Suprapubic skin (tissue), 4 donors: Measurements from ENCODE around the gene GRK4. TPM values are rescaled to one million over a fixed set of nuclear protein-coding genes. Genes with fewer than 3 reads are reported as not detected.

ENCODE experiments used
- DNase-seq, 2 donors: peaks; one replicate each; pipeline ENCODE4 v3.0.0-alpha.2; 2019; ENCODE audit warnings: low spot score in 2 of 2
- H3K27ac ChIP-seq: fragments of 200-600 bp; sonication (generic); one replicate; pipeline ENCODE4 v1.5.1; 2019
- H3K27me3 ChIP-seq: fragments of 200-600 bp; sonication (generic); one replicate; pipeline ENCODE4 v1.5.1; 2019
- H3K36me3 ChIP-seq: fragments of 200-600 bp; sonication (generic); one replicate; pipeline ENCODE4 v1.5.1; 2019
- H3K4me1 ChIP-seq: fragments of 200-600 bp; sonication (generic); one replicate; pipeline ENCODE4 v1.5.1; 2019
- H3K4me3 ChIP-seq: fragments of 200-600 bp; sonication (generic); one replicate; pipeline ENCODE4 v1.5.1; 2019; ENCODE audit warnings: mild to moderate bottlenecking
- H3K9me3 ChIP-seq: fragments of 200-600 bp; sonication (generic); one replicate; pipeline ENCODE4 v1.5.1; 2019
- CTCF ChIP-seq, 2 donors: fragments of 200-600 bp in 1 of 2; fragments of 450-650 bp in 1 of 2; sonication (generic) in 1 of 2; IDR thresholded peaks; one replicate each; pipeline ENCODE4 v1.5.1; 2016 to 2019; ENCODE audit warnings: antibody characterized with exemption in 2 of 2, mild to moderate bottlenecking in 1 of 2, moderate library complexity in 1 of 2
- EP300 ChIP-seq: sonication (generic); formaldehyde crosslinking; IDR thresholded peaks from one replicate; pipeline ENCODE4 v1.6.1; 2017; ENCODE audit warnings: antibody characterized with exemption
- POLR2A ChIP-seq, 2 donors: fragments of 450-650 bp; IDR thresholded peaks; one replicate each; pipeline ENCODE4 v1.6.1; 2017; ENCODE audit warnings: antibody characterized with exemption in 2 of 2, mild to moderate bottlenecking in 2 of 2, moderate library complexity in 2 of 2
- POLR2AphosphoS5 ChIP-seq, 3 donors: sonication (generic); formaldehyde crosslinking; IDR thresholded peaks; one replicate each; pipeline ENCODE4 v1.6.1; 2017; ENCODE audit warnings: antibody characterized with exemption in 3 of 3
- WGBS: methylation state at CpG from one replicate; pipeline ENCODE4 v1.1.5; 2018; 5-methylcytosine and 5-hydroxymethylcytosine counted together
- total RNA-seq, 4 donors: library from RNA; depleted of rRNA; stranded (reverse); fragments of >200 nt; gene quantifications; one replicate each; pipeline ENCODE4 v1.1.0, GENCODE V29; 2016

The GRK4 gene
- total RNA-seq, 4 donors from 2014 or later, result 3.3 to 8.0 (median 4.6) TPM

- H3K9me3 ChIP-seq, result no peaks in the 10 kb centered on the region
- TF ChIP-seq EP300 (no peak), CTCF (IDR thresholded peaks at IDR 0.05) (no peak), POLR2A (IDR thresholded peaks at IDR 0.05) (no peak), POLR2AphosphoS5 (IDR thresholded peaks at IDR 0.05) (no peak)
- no peaks in the 10 kb centered on the region for H3K27me3 ChIP-seq
- peaks cover 19% of the 10 kb centered on the region for H3K4me1 ChIP-seq
- no peak overlapping the region for H3K27ac ChIP-seq
- H3K36me3 ChIP-seq, result no peaks in the 10 kb centered on the region
- peak in 1 of 2 donors; percentile 11 for DNase-seq
- no peak overlapping the region for H3K4me3 ChIP-seq
- WGBS, result 82% methylated on average over 8 of the region's 8 CpGs
Measured at GRCh38 chr4:3013839-3014350, 50.5 kb downstream of the GRK4 start.

- Histone ChIP-seq H3K36me3 (no peaks in the 10 kb centered on the region), H3K27ac (no peak overlapping the region), H3K27me3 (no peaks in the 10 kb centered on the region), H3K9me3 (no peaks in the 10 kb centered on the region), H3K4me3 (no peak overlapping the region), H3K4me1 (no peaks in the 10 kb centered on the region)
- peak; percentile 33 to 35 for DNase-seq
- 86% methylated on average over 4 of the region's 4 CpGs for WGBS
- TF ChIP-seq EP300 (no peak), POLR2AphosphoS5 (IDR thresholded peaks at IDR 0.05) (no peak), POLR2A (IDR thresholded peaks at IDR 0.05) (no peak), CTCF (IDR thresholded peaks at IDR 0.05) (no peak)
Measured at GRCh38 chr4:3016961-3017360, 53.6 kb downstream of the GRK4 start.

- TF ChIP-seq CTCF (IDR thresholded peaks at IDR 0.05) (no peak), POLR2A (IDR thresholded peaks at IDR 0.05) (no peak), EP300 (no peak), POLR2AphosphoS5 (IDR thresholded peaks at IDR 0.05) (no peak)
- Histone ChIP-seq H3K27ac (no peak overlapping the region), H3K36me3 (no peaks in the 10 kb centered on the region), H3K27me3 (no peaks in the 10 kb centered on the region), H3K4me3 (no peak overlapping the region), H3K9me3 (no peaks in the 10 kb centered on the region), H3K4me1 (no peaks in the 10 kb centered on the region)
- 88% methylated on average over 4 of the region's 4 CpGs for WGBS
- DNase-seq, result no peak
Measured at GRCh38 chr4:3017504-3017903, 54.1 kb downstream of the GRK4 start.

GRCh38 chr4:3019145-3019846, 55.9 kb downstream of the GRK4 start:
- peak in 1 of 2 donors; percentile 24 for DNase-seq
- Histone ChIP-seq H3K36me3 (no peaks in the 10 kb centered on the region), H3K27me3 (no peaks in the 10 kb centered on the region), H3K4me1 (no peaks in the 10 kb centered on the region), H3K27ac (no peak overlapping the region), H3K4me3 (no peak overlapping the region), H3K9me3 (no peaks in the 10 kb centered on the region)
- 84% methylated on average over 13 of the region's 13 CpGs for WGBS
- no peak for TF ChIP-seq EP300
- TF ChIP-seq POLR2A (IDR thresholded peaks at IDR 0.05), result no peak
- TF ChIP-seq POLR2AphosphoS5 (IDR thresholded peaks at IDR 0.05), result no peak
- TF ChIP-seq CTCF (IDR thresholded peaks at IDR 0.05), result no peak

GRCh38 chr4:3021127-3021526, 57.8 kb downstream of the GRK4 start:
- Histone ChIP-seq H3K4me1 (no peaks in the 10 kb centered on the region), H3K27ac (no peak overlapping the region), H3K4me3 (no peak overlapping the region), H3K9me3 (no peaks in the 10 kb centered on the region), H3K36me3 (no peaks in the 10 kb centered on the region), H3K27me3 (no peaks in the 10 kb centered on the region)
- no peak for DNase-seq
- 92% methylated on average over 6 of the region's 6 CpGs for WGBS
- TF ChIP-seq POLR2AphosphoS5 (IDR thresholded peaks at IDR 0.05), result no peak
- TF ChIP-seq POLR2A (IDR thresholded peaks at IDR 0.05), result no peak
- no peak for TF ChIP-seq EP300
- TF ChIP-seq CTCF (IDR thresholded peaks at IDR 0.05), result no peak
